ENCODE results near the gene SLC23A1.

DNA sequence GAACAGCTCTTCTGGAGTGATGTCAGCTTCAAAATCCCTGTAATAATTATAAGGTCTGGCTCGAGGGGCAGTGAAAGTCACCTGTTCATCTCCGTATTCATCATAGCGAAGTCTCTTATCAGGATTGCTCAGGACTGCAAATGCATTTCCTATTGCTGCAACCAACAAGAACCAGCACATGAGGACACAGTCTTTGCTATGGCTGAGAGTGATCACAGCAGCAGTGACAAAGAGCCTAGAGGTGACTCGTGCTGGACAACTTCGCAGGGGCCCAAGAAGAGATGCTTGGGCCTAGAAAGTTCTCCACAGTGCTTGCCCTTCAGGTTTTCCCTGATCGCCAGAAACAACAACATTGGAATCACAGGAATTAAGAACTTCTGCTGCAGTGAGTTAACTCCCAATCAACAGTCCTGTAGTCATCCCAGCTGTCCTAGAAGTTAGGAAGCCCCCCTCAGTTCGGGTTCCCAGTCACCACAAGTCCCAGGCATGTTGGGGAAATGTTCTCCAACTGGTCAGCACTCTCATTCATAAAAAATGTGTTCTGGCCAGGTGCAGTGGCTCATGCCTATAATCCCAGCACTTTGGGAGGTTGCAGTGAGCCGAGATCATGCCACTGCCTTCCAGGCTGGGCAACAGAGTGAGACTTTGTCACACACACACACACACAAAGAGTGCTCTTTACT is 43.2 kb upstream of the SLC23A1 start:
- TF ChIP-seq NFE2L2 (conservative IDR thresholded peaks at IDR 0.05; ENCODE audit: low read length) (no peak), MYC (IDR thresholded peaks at IDR 0.05; ENCODE audit: borderline replicate concordance, low read length) (no peak)
- TF ChIP-seq, protein P1, sequence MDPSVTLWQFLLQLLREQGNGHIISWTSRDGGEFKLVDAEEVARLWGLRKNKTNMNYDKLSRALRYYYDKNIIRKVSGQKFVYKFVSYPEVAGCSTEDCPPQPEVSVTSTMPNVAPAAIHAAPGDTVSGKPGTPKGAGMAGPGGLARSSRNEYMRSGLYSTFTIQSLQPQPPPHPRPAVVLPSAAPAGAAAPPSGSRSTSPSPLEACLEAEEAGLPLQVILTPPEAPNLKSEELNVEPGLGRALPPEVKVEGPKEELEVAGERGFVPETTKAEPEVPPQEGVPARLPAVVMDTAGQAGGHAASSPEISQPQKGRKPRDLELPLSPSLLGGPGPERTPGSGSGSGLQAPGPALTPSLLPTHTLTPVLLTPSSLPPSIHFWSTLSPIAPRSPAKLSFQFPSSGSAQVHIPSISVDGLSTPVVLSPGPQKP (IDR thresholded peaks at IDR 0.05; ENCODE audit: low read depth, low read length): no peak
- TF ChIP-seq, protein P2, sequence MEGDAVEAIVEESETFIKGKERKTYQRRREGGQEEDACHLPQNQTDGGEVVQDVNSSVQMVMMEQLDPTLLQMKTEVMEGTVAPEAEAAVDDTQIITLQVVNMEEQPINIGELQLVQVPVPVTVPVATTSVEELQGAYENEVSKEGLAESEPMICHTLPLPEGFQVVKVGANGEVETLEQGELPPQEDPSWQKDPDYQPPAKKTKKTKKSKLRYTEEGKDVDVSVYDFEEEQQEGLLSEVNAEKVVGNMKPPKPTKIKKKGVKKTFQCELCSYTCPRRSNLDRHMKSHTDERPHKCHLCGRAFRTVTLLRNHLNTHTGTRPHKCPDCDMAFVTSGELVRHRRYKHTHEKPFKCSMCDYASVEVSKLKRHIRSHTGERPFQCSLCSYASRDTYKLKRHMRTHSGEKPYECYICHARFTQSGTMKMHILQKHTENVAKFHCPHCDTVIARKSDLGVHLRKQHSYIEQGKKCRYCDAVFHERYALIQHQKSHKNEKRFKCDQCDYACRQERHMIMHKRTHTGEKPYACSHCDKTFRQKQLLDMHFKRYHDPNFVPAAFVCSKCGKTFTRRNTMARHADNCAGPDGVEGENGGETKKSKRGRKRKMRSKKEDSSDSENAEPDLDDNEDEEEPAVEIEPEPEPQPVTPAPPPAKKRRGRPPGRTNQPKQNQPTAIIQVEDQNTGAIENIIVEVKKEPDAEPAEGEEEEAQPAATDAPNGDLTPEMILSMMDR (IDR thresholded peaks at IDR 0.05): no peak

All from A549 (cell line).